T-helper 2 cell treated with Interferon-gamma antibody and Interleukin-4, amounts not matched to agents 5 μg/mL and 100 μg/mL, for 36 hours (primary cell): Measurements from ENCODE around the gene NUPR1.
"Not testable (repeated sequence)": the region's sequence is repeated elsewhere in the genome, so short reads cannot be mapped to it uniquely, and the experiment has no call there.

Experiments
- DNase-seq: peaks from one replicate; pipeline ENCODE4 v3.0.0; 2021; ENCODE audit warnings: low spot score
- H3K27ac Mint-ChIP-seq: one replicate; pipeline ENCODE4 v1.8.0; 2021; ENCODE audit warnings: mild to moderate bottlenecking, mixed read lengths
- H3K27me3 Mint-ChIP-seq: one replicate; pipeline ENCODE4 v1.8.0; 2021; ENCODE audit warnings: low read depth, mixed read lengths
- H3K36me3 Mint-ChIP-seq: one replicate; pipeline ENCODE4 v1.8.0; 2021; ENCODE audit warnings: low read depth, mixed read lengths
- H3K4me1 Mint-ChIP-seq: one replicate; pipeline ENCODE4 v1.8.0; 2021; ENCODE audit warnings: low read depth, mixed read lengths
- H3K4me3 Mint-ChIP-seq: one replicate; pipeline ENCODE4 v1.8.0; 2022; ENCODE audit warnings: mild to moderate bottlenecking, moderate library complexity, mixed read lengths
- H3K9me3 Mint-ChIP-seq: one replicate; pipeline ENCODE4 v1.8.0; 2021; ENCODE audit warnings: mixed read lengths

NUPR1 gene

DNA sequence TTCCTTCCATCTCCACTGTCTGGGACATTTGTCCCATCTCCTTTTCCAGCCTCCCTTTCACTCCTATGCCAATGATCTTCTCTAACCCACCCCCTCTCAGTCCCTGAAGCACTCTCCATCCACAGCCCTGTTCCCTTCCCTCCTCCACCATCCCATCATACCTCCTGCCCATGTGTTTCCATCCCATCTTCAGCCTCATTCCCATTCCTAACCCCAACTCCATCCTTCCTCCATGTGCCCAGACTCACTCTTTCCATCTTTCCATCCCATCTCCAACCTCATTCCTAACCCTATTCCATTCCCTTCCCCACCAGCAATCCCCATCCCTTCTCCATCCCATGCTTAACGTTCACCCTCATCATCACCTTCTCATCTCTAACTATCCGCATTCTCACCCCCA, 36.5 kb downstream of the NUPR1 start:
- no peak for DNase-seq
- Mint-ChIP-seq H3K27ac (no peak overlapping the region), H3K27me3 (peaks cover 4% of the 10 kb centered on the region), H3K4me3 (no peak overlapping the region), H3K36me3 (peaks cover 12% of the 10 kb centered on the region), H3K4me1 (peaks cover 7% of the 10 kb centered on the region), H3K9me3 (no peaks in the 10 kb centered on the region)

DNA sequence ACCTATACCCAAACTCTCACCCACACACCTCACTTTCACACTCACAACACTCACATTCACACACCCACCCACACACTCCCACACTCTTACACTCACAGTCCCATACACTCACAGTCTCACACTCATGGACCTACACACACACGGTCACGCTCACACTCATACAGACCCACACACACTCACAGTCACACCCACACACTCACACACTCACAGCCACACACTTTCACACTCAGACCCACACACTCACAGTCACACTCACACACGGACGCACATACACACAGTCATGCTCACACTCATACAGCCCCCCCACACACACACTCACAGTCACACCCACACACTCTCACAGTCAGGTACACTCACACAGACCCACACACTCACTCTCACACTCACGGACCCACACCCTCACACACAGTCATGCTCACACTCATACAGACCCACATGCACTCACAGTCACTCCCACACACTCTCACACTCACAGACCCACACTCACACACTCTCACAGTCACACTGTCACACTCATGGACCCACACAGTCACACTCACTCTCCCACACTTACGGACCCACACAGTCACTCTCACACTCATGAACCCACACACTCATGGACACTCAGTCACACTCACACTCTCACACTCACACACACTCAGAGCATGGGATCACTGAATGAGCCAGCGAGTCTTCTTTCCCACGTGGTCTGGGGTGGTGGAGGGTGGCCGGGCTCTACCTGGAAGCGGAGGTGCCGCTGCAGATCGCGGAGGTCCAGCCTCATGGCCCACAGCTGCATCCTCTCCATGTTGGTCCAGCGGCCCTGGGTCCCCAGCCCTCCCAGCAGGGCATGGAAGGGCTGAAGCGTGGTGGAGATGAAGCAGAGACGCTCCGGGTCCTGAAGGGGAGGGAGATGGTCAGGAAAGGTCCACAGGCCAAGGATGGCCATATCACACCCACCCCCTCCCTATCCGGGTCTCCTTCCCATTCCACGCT, 37.2 kb downstream of the NUPR1 start:
- Mint-ChIP-seq H3K27me3 (peaks cover 4% of the 10 kb centered on the region), H3K27ac (no peak overlapping the region), H3K36me3 (peaks cover 19% of the 10 kb centered on the region), H3K4me1 (peaks cover 12% of the 10 kb centered on the region), H3K4me3 (no peak overlapping the region), H3K9me3 (no peaks in the 10 kb centered on the region)
- DNase-seq: no peak

DNA sequence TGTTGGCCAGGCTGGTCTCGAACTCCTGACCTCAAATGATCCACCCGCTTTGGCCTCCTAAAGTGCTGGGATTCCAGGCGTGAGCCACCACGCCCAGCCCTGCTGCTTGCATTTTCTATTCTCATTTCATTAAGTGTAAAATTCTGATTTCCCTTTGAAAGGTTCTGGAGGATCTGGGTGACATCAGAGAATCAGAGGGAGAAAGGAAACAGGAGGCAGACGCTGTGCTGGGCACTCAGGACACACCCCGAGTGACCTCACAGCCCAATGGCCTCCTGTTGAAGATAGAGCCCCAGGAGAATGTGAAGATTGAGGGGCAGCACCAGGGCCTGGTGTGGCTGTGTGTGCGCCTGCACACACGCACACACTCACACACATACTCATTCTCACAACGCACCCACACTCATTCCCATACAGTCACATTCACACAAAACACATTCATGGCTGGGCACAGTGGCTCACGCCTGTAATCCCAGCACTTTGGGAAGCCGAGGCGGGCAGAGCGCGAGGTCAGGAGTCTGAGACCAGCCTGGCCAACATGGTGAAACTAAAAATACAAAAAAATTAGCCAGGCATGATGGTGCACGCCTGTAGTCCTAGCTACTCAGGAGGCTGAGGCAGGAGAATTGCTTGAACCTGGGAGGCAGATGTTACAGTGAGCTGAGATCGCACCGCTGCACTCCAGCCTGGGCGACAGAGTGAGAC, 38.1 kb downstream of the NUPR1 start:
- not testable (repeated sequence) for H3K27ac Mint-ChIP-seq, H3K9me3 Mint-ChIP-seq, H3K27me3 Mint-ChIP-seq, DNase-seq, H3K4me3 Mint-ChIP-seq
- H3K36me3 Mint-ChIP-seq: peaks cover 24% of the 10 kb centered on the region
- peaks cover 18% of the 10 kb centered on the region for H3K4me1 Mint-ChIP-seq

- H3K4me1 Mint-ChIP-seq: peaks cover 26% of the 10 kb centered on the region
- peaks cover 26% of the 10 kb centered on the region for H3K36me3 Mint-ChIP-seq
- no peak for DNase-seq
- no peak overlapping the region for H3K4me3 Mint-ChIP-seq
- no peak overlapping the region for H3K27ac Mint-ChIP-seq
- H3K9me3 Mint-ChIP-seq: no peaks in the 10 kb centered on the region
- H3K27me3 Mint-ChIP-seq: peaks cover 2% of the 10 kb centered on the region
These were observed 38.9 kb downstream of the NUPR1 start for GRCh38 chr16:28499854-28500253.

DNA sequence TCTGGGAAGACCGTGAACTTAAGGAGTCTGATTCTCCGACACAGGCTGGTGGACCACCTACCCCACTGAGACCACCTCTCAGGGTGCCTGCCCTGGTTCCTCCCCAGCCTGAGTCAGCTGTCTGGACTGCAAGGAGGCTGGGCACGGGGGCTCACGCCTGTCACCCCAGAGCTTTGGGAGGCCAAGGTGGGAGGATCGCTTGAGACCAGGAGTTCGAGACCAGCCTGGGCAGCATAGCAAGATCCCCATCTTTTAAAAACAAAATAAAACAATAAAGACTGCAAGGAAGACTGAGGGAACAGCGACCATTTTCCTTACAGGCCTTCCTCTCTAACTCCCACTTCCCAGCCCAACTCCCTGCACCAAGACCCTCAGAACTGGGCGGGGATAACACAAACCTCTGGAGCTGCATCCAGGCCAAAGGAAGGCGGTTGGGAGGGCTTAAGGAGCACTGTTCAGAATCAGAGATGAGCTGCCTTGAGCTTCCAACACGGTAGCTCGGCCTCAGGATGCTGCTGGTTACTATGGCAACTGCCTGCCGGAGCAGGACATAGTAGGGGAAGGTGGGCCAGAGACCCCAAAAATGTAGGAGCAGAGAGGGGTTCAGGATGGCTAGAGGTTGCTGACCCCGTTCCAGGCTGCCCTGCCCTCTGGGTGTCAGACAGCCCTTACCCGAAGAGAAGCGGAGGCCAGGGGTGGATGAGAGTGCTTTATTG, 40.0 kb downstream of the NUPR1 start:
- Mint-ChIP-seq H3K4me1 (peaks cover 36% of the 10 kb centered on the region), H3K9me3 (no peaks in the 10 kb centered on the region)

GRCh38 chr16:28497861-28498599, 40.7 kb downstream of the NUPR1 start:
- H3K4me3 Mint-ChIP-seq: no peak overlapping the region
- H3K36me3 Mint-ChIP-seq: peaks cover 27% of the 10 kb centered on the region
- DNase-seq: no peak
- H3K27me3 Mint-ChIP-seq: no peaks in the 10 kb centered on the region
- peak overlapping the region; percentile 97 for H3K27ac Mint-ChIP-seq
- no peaks in the 10 kb centered on the region for H3K9me3 Mint-ChIP-seq
- peaks cover 44% of the 10 kb centered on the region for H3K4me1 Mint-ChIP-seq

More for the DNA sequence above, 40.0 kb downstream of the NUPR1 start:
- Mint-ChIP-seq H3K27me3 (peaks cover under 1% of the 10 kb centered on the region), H3K36me3 (peaks cover 27% of the 10 kb centered on the region), H3K4me3 (no peak overlapping the region), H3K27ac (no peak overlapping the region)
- DNase-seq: no peak

- H3K36me3 Mint-ChIP-seq: peaks cover 27% of the 10 kb centered on the region
- DNase-seq: no peak
- H3K27ac Mint-ChIP-seq: peak overlapping the region; percentile 97
- peaks cover 46% of the 10 kb centered on the region for H3K4me1 Mint-ChIP-seq
- no peaks in the 10 kb centered on the region for H3K27me3 Mint-ChIP-seq
- no peaks in the 10 kb centered on the region for H3K9me3 Mint-ChIP-seq
- H3K4me3 Mint-ChIP-seq: no peak overlapping the region
These were observed 41.4 kb downstream of the NUPR1 start for GRCh38 chr16:28497386-28497785.

GRCh38 chr16:28496844-28497243, 41.9 kb downstream of the NUPR1 start:
- H3K9me3 Mint-ChIP-seq: no peaks in the 10 kb centered on the region
- no peak for DNase-seq
- peak overlapping the region; percentile 98 for H3K4me3 Mint-ChIP-seq
- H3K27me3 Mint-ChIP-seq: no peaks in the 10 kb centered on the region
- H3K36me3 Mint-ChIP-seq: peaks cover 28% of the 10 kb centered on the region
- peaks cover 48% of the 10 kb centered on the region for H3K4me1 Mint-ChIP-seq
- peak overlapping the region; percentile 97 for H3K27ac Mint-ChIP-seq

- Mint-ChIP-seq H3K4me1 (peaks cover 52% of the 10 kb centered on the region), H3K27ac (peak overlapping the region; percentile 97), H3K36me3 (peaks cover 35% of the 10 kb centered on the region), H3K27me3 (no peaks in the 10 kb centered on the region), H3K4me3 (peak overlapping the region; percentile 98), H3K9me3 (no peaks in the 10 kb centered on the region)
- no peak for DNase-seq
These were observed 42.7 kb downstream of the NUPR1 start for GRCh38 chr16:28495795-28496749.

DNA sequence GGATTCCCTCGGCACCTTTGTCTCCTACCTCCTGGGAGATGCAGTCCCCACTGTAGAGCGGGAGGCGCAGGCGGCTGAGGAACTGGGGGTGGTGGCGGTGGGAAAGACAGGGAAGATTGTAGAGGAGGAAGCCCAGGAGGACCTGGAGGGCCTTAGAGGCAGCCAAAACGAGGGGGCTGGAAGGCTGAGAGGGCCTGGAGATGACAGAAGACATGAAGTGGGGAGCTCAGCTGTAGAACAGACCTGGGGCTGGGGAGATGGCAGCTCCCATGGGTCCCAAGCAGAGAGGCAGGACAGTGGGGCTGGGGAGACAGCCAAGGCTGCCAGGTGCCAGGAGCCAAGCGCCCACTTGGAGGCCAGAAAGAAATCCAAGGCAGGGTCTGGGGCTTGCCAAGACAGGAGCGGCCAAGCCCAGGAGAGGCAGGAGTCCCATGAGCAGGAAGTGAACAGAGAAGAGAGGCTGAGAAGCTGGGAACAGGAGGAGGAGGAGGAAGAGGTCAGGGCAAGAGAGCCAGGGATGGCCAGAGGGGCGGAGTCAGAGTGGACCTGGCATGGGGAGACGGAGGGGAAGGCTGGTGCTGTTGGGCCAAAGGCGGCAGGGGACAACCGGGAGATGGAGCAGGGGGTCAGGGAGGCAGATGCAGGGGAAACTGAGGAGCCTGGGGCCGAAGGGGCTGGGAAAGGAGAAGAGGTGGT, 43.5 kb downstream of the NUPR1 start:
- Mint-ChIP-seq H3K9me3 (no peaks in the 10 kb centered on the region), H3K4me3 (peak overlapping the region; percentile 98), H3K27ac (peak overlapping the region; percentile 97), H3K27me3 (no peaks in the 10 kb centered on the region), H3K36me3 (peaks cover 35% of the 10 kb centered on the region), H3K4me1 (peaks cover 49% of the 10 kb centered on the region)
- DNase-seq: no peak

DNA sequence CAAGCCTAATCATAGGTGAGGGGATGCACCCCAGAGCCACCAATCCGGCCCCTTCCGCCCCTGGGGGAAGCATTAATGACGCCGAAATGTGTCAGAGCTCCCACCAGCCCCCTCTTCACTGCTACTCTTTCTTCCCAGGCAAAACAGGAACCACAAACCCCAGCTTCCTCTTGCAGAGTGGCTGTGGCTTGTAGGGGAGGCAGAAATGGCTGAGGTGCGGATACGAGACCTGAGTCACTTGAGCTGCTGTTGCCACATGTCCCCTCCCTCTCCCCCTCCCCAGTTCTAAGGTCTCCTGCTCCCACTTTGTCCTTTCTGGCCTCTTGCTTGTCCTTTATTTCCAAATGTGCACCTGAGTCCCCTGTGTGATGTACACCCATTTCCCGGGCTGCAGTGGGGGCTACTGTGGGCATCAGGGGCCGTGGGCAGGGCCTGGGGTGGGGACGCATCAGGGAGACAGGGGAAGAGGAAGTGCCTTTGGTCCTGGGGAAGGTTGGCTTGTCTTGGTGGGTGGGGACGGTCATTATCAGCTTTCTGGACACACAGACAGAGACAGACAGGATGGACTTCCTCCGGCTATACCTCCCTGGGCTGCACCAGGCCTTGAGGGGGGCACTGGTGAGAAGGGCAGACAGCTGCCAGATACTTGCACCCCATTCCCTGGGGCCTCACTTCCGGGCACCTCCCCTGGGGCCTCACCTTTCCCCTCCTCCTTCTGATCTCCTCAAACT, 44.5 kb downstream of the NUPR1 start, which contains the start of gene APOBR:
APOBR (plus strand) TSS at position 523 of the 731 bp plus-strand sequence; CDS start at position 562, 39 bp downstream.
- Mint-ChIP-seq H3K27ac (peak within 1 kb of the TSS; percentile 97), H3K27me3 (no peaks in the 10 kb centered on the region), H3K4me1 (peaks cover 51% of the 10 kb centered on the region), H3K4me3 (peak within 1 kb of the TSS; percentile 98), H3K9me3 (no peaks in the 10 kb centered on the region), H3K36me3 (peaks cover 38% of the 10 kb centered on the region)
- DNase-seq: peak; percentile 91
